ENCODE measurements around the gene TRIM34.
"Not testable (repeated sequence)": the region's sequence is repeated elsewhere in the genome, so short reads cannot be mapped to it uniquely, and the experiment has no call there.

Gene TRIM34

GRCh38 chr11:5622802-5623201, 2.0 kb upstream of the TRIM34 start:
- DNase-seq = no peak

GRCh38 chr11:5625281-5625680, 480 bp downstream of the TRIM34 start:
- DNase-seq = no peak

GRCh38 chr11:5626196-5626595, 1.4 kb downstream of the TRIM34 start:
- no peak for DNase-seq

GRCh38 chr11:5631417-5631816, 6.6 kb downstream of the TRIM34 start:
- DNase-seq = no peak

GRCh38 chr11:5631969-5632635, 7.3 kb downstream of the TRIM34 start:
- no peak for DNase-seq

- no peak for DNase-seq
These were observed 15.2 kb downstream of the TRIM34 start for GRCh38 chr11:5639953-5640352.

- DNase-seq = no peak
These were observed 18.8 kb downstream of the TRIM34 start for GRCh38 chr11:5643585-5643984.

GRCh38 chr11:5646139-5646538, 21.3 kb downstream of the TRIM34 start:
- DNase-seq = no peak

GRCh38 chr11:5655474-5655873, 30.7 kb downstream of the TRIM34 start:
- no peak for DNase-seq

GRCh38 chr11:5656956-5657355, 32.2 kb downstream of the TRIM34 start:
- not testable (repeated sequence) for DNase-seq

- DNase-seq = no peak
These were observed 33.5 kb downstream of the TRIM34 start for GRCh38 chr11:5658318-5658717.

GRCh38 chr11:5663511-5663910, 38.7 kb downstream of the TRIM34 start:
- no peak for DNase-seq

GRCh38 chr11:5665051-5665570, 40.3 kb downstream of the TRIM34 start:
- no peak for DNase-seq

GRCh38 chr11:5665746-5666401, 41.1 kb downstream of the TRIM34 start:
- no peak for DNase-seq

GRCh38 chr11:5666402-5666793, 41.6 kb downstream of the TRIM34 start:
- DNase-seq = no peak

- DNase-seq = no peak
These were observed 47.0 kb downstream of the TRIM34 start for GRCh38 chr11:5671831-5672230.

- DNase-seq = no peak
These were observed 49.6 kb downstream of the TRIM34 start for GRCh38 chr11:5674391-5674790.

GRCh38 chr11:5679811-5680210, 55.0 kb downstream of the TRIM34 start:
- DNase-seq = no peak

GRCh38 chr11:5682890-5683441, 58.2 kb downstream of the TRIM34 start:
- DNase-seq = not testable (repeated sequence)

- not testable (repeated sequence) for DNase-seq
These were observed 58.8 kb downstream of the TRIM34 start for GRCh38 chr11:5683620-5684019.

GRCh38 chr11:5684036-5684645, 59.3 kb downstream of the TRIM34 start:
- DNase-seq = no peak

- peak; percentile 7 to 35 for DNase-seq
These were observed 60.0 kb downstream of the TRIM34 start, which contains the start of gene TRIM5 for GRCh38 chr11:5684646-5685362. TSS of gene TRIM5 (minus strand) at chr11:5685074. CDS start at chr11:5680177, 4,897 bp downstream.

- DNase-seq = no peak
These were observed 61.6 kb downstream of the TRIM34 start for GRCh38 chr11:5686426-5686825.

Data from hippocampal formation (tissue), 2 donors.